Fibroblast of pulmonary artery (primary cell): ENCODE data around the gene COQ9.
"Not testable (repeated sequence)": the region's sequence is repeated elsewhere in the genome, so short reads cannot be mapped to it uniquely, and the experiment has no call there.

Experiments
- DNase-seq: peaks from one replicate; pipeline ENCODE4 v3.0.0-alpha.2; 2010; ENCODE audit warnings: low read depth
- H3K4me3 ChIP-seq: replicated peaks from 2 replicates; pipeline ENCODE4 v1.5.1; 2011; ENCODE audit warnings: low read depth, mild to moderate bottlenecking, control low read depth, low read length, moderate library complexity
- CTCF ChIP-seq: IDR thresholded peaks from 2 replicates; pipeline ENCODE4 v1.5.1; 2011; ENCODE audit warnings: mild to moderate bottlenecking, control low read depth, low read length, inconsistent platforms; ENCODE audit errors: missing control alignments

The COQ9 gene, protein sequence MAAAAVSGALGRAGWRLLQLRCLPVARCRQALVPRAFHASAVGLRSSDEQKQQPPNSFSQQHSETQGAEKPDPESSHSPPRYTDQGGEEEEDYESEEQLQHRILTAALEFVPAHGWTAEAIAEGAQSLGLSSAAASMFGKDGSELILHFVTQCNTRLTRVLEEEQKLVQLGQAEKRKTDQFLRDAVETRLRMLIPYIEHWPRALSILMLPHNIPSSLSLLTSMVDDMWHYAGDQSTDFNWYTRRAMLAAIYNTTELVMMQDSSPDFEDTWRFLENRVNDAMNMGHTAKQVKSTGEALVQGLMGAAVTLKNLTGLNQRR

GRCh38 chr16:57447186-57447962, at the start of gene COQ9, which contains the start of gene CIAPIN1:
TSS of gene COQ9 (plus strand) at chr16:57447479. CDS start at chr16:57447506, 27 bp downstream.
TSS of gene CIAPIN1 (minus strand) at chr16:57447385. CDS start at chr16:57440928, 6,457 bp downstream.
- no peak for TF ChIP-seq CTCF
- peak within 1 kb of the TSS; percentile 94 for H3K4me3 ChIP-seq
- DNase-seq: peak; percentile 93

DNA sequence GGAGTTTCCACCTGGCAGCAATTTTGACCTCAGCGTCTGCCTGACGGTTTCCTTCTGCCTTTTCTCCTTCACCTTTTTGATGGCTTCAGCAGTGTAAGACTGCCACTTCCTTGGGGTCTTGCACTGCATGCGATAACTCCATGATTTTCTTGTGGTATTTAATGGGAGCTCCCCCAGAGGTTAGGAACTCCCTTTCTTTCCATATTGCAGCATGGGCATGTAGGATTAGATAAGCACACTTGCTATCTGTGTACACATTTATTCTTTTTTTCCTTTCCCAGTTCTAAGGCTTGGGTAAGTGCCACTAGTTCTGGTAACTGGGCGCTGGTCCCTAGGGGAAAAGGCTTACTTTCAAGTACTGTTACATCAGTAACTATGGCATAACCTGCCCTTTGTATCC, 49.8 kb upstream of the COQ9 start:
- not testable (repeated sequence) for DNase-seq, H3K4me3 ChIP-seq

DNA sequence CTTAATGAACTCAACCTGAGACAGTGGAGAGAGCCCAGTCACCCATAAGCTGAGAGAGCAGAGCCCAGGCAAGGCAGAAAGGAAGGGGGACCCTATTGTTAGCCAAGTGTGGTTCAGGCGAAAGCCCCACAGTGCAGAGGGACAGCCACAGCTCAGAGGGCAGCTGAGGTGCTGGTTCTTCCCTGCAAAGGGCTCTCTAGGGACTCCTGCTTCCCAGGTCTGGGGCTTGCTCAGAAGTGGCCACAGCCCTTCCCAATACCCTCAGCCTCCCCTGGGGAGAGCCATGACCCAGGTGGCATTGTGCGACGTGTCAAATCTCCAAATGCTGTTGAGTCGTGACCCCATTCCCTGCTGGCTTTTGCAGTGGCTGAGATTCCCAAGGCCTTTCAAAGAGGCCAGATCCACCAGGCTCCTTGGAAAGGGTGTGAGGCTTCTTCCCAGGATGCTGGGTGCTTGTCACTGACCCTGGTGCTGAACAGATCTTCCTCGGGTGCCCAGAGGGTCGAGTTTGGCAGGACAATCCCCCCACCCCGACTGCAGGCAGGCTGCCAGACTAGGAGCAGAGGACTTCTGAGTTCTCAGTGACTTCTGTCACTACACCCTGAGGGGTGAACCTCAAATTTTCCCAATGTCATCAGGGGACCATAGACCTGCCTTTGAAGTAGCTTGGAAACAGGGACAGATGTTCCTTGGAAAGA, 45.2 kb upstream of the COQ9 start:
- no peak overlapping the region for H3K4me3 ChIP-seq
- no peak for DNase-seq
- no peak for TF ChIP-seq CTCF

- TF ChIP-seq CTCF: no peak
- no peak within 1 kb of the TSS for H3K4me3 ChIP-seq
- DNase-seq: no peak
Observed at GRCh38 chr16:57403965-57404817, 43.1 kb upstream of the COQ9 start, which contains the start of gene CCL17. TSS of gene CCL17 (plus strand) at chr16:57404767. CDS start at chr16:57413933, 9,166 bp downstream.

DNA sequence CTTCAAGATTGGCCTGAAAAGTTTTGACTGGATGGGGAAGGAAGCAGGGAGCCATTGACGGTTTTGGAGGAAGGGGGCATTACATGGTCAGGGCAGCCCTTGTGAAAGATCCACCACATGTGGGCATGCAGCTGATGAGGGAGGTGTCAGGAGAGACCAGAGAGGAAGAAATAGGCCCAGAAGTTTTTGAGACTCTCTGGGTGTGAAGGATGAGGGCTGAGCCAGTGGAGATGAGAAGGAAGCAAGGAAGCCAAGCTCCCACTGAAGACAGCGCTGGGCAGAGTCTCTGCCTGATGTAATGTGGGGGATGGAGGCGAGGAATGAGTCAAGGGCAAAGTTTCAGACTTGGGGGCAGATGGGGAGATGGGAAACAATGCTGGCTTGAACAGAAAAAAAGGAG, 42.2 kb upstream of the COQ9 start:
- DNase-seq: no peak
- no peak overlapping the region for H3K4me3 ChIP-seq
- no peak for TF ChIP-seq CTCF

- TF ChIP-seq CTCF: no peak
- DNase-seq: no peak
- H3K4me3 ChIP-seq: no peak overlapping the region
Observed at GRCh38 chr16:57406881-57407280, 40.4 kb upstream of the COQ9 start.
